IPS-18c (cell line): ENCODE data around the gene PPP1R1A.

Source experiments
- H3K4me3 ChIP-seq: 2 replicates; pipeline ENCODE4 v1.7.0; 2013; ENCODE audit warnings: low read depth, mild to moderate bottlenecking, low read length, moderate library complexity; ENCODE audit not compliant: insufficient read depth
- H3K9me3 ChIP-seq: one replicate; pipeline ENCODE4 v1.6.1; 2013; ENCODE audit warnings: mild to moderate bottlenecking, low read length, moderate library complexity; ENCODE audit not compliant: control insufficient read depth, insufficient read depth

The PPP1R1A gene

GRCh38 chr12:54588110-54588889 is at the start of gene PPP1R1A:
Gene PPP1R1A, minus strand, starts transcription at chr12:54588659. Its CDS starts 171 bp downstream, at chr12:54588488.
- peaks cover 2% of the 10 kb centered on the region for H3K9me3 ChIP-seq
- peak within 1 kb of the TSS; percentile 67 for H3K4me3 ChIP-seq

- Histone ChIP-seq H3K4me3 (no peak within 1 kb of the TSS), H3K9me3 (no peaks in the 10 kb centered on the region)
These were observed 46.3 kb upstream of the PPP1R1A start, which contains the start of gene LACRT for GRCh38 chr12:54634795-54635194. Gene LACRT, minus strand, starts transcription at chr12:54634895. Its CDS starts 54 bp downstream, at chr12:54634841.

GRCh38 chr12:54631988-54632728 is 43.7 kb upstream of the PPP1R1A start:
- Histone ChIP-seq H3K4me3 (no peak overlapping the region), H3K9me3 (no peaks in the 10 kb centered on the region)

- H3K4me3 ChIP-seq, result no peak overlapping the region
- no peaks in the 10 kb centered on the region for H3K9me3 ChIP-seq
These were observed 43.1 kb upstream of the PPP1R1A start for GRCh38 chr12:54631551-54631950.

- no peaks in the 10 kb centered on the region for H3K9me3 ChIP-seq
These were observed 41.5 kb upstream of the PPP1R1A start for GRCh38 chr12:54629925-54630324.

GRCh38 chr12:54628186-54628846 is 39.9 kb upstream of the PPP1R1A start:
- H3K9me3 ChIP-seq, result no peaks in the 10 kb centered on the region
- H3K4me3 ChIP-seq, result no peak overlapping the region

More at GRCh38 chr12:54629925-54630324, 41.5 kb upstream of the PPP1R1A start:
- no peak overlapping the region for H3K4me3 ChIP-seq

- no peak overlapping the region for H3K4me3 ChIP-seq
- no peaks in the 10 kb centered on the region for H3K9me3 ChIP-seq
These were observed 38.8 kb upstream of the PPP1R1A start for GRCh38 chr12:54627304-54627703.

GRCh38 chr12:54625598-54625997 is 37.1 kb upstream of the PPP1R1A start:
- Histone ChIP-seq H3K4me3 (no peak overlapping the region), H3K9me3 (no peaks in the 10 kb centered on the region)

GRCh38 chr12:54624315-54625279 is 36.1 kb upstream of the PPP1R1A start:
- no peak overlapping the region for H3K4me3 ChIP-seq
- H3K9me3 ChIP-seq, result no peaks in the 10 kb centered on the region

GRCh38 chr12:54622463-54623183 is 34.2 kb upstream of the PPP1R1A start:
- Histone ChIP-seq H3K9me3 (no peaks in the 10 kb centered on the region), H3K4me3 (no peak overlapping the region)

- H3K4me3 ChIP-seq, result no peak overlapping the region
- H3K9me3 ChIP-seq, result no peaks in the 10 kb centered on the region
These were observed 28.6 kb upstream of the PPP1R1A start for GRCh38 chr12:54616933-54617680.

- H3K4me3 ChIP-seq, result no peak overlapping the region
- H3K9me3 ChIP-seq, result no peaks in the 10 kb centered on the region
These were observed 23.8 kb upstream of the PPP1R1A start for GRCh38 chr12:54612225-54612750.

- H3K9me3 ChIP-seq, result no peaks in the 10 kb centered on the region
- H3K4me3 ChIP-seq, result no peak overlapping the region
These were observed 23.3 kb upstream of the PPP1R1A start for GRCh38 chr12:54611715-54612149.

GRCh38 chr12:54608769-54609168 is 20.3 kb upstream of the PPP1R1A start:
- H3K9me3 ChIP-seq, result no peaks in the 10 kb centered on the region
- H3K4me3 ChIP-seq, result no peak overlapping the region

GRCh38 chr12:54608156-54608555 is 19.7 kb upstream of the PPP1R1A start:
- no peak overlapping the region for H3K4me3 ChIP-seq

More at GRCh38 chr12:54608156-54608555, 19.7 kb upstream of the PPP1R1A start:
- no peaks in the 10 kb centered on the region for H3K9me3 ChIP-seq
